Gastrocnemius medialis (tissue), 4 donors: ENCODE measurements around the gene PTMA. TPM values are rescaled to one million over a fixed set of nuclear protein-coding genes. Genes with fewer than 3 reads are reported as not detected.

Experiments used
- ATAC-seq, 2 donors: fragments of 150-250 bp; one replicate each; pipeline ENCODE4 v1.9.1; 2016
- DNase-seq, 2 donors: peaks; one replicate each; pipeline ENCODE4 v3.0.0-alpha.2; 2019
- H3K27ac ChIP-seq, 4 donors: fragments of 200-600 bp; sonication (generic); 1 replicate in 1 of 4; 2 replicates in 3 of 4; pipeline ENCODE4 v1.5.1; 2016 to 2018; ENCODE audit warnings: mild to moderate bottlenecking in 2 of 4, moderate library complexity in 1 of 4
- H3K27me3 ChIP-seq, 3 donors: fragments of 200-600 bp; sonication (generic) in 2 of 3; 1 replicate in 1 of 3; 2 replicates in 2 of 3; pipeline versions ENCODE4 v1.5.1 to v1.6.0; 2016 to 2019; ENCODE audit warnings: mild to moderate bottlenecking in 1 of 3, moderate library complexity in 1 of 3
- H3K36me3 ChIP-seq, 2 donors: fragments of 200-600 bp; sonication (generic) in 1 of 2; one replicate each; pipeline ENCODE4 v1.5.1; 2017 to 2018
- H3K4me1 ChIP-seq, 2 donors: fragments of 200-600 bp; sonication (generic) in 1 of 2; one replicate each; pipeline ENCODE4 v1.5.1; 2016 to 2017; ENCODE audit warnings: mild to moderate bottlenecking in 2 of 2
- H3K4me3 ChIP-seq, 4 donors: fragments of 200-600 bp; sonication (generic) in 3 of 4; 1 replicate in 1 of 4; 2 replicates in 3 of 4; pipeline ENCODE4 v1.5.1; 2016 to 2019; ENCODE audit warnings: mild to moderate bottlenecking in 2 of 4
- H3K9me3 ChIP-seq, 3 donors: fragments of 200-600 bp; sonication (generic) in 2 of 3; 1 replicate in 1 of 3; 2 replicates in 2 of 3; pipeline ENCODE4 v1.5.1; 2016 to 2019
- CTCF ChIP-seq, 5 experiments: fragments of 450-650 bp in 3 of 5; fragments of 200-600 bp in 2 of 5; sonication (generic) in 2 of 5; IDR thresholded peaks in 4 of 5; conservative IDR thresholded peaks in 1 of 5; 1 replicate in 4 of 5; 2 replicates in 1 of 5; pipeline ENCODE4 v1.5.1; 2016 to 2019; ENCODE audit warnings: antibody characterized with exemption in 5 of 5, mild to moderate bottlenecking in 3 of 5, moderate library complexity in 3 of 5
- POLR2A ChIP-seq, 2 donors: fragments of 450-650 bp; IDR thresholded peaks; one replicate each; pipeline ENCODE4 v1.6.1; 2017; ENCODE audit warnings: antibody characterized with exemption in 2 of 2, mild to moderate bottlenecking in 2 of 2, moderate library complexity in 2 of 2
- in situ Hi-C, 4 donors: fragments of 200-750 bp; cut with MboI; loops; one replicate each; pipeline versions ENCODE4 v1.15.0 to v1.8.0; 2017; ENCODE audit warnings: low sequenced_read_pairs in 4 of 4
- intact Hi-C: fragments of 100-400 bp; cut with DNase I; formaldehyde crosslinking; loops from one replicate; pipeline ENCODE4 v1.15.1; 2023; ENCODE audit warnings: low total_unique reads
- total RNA-seq, 4 donors: library from RNA; depleted of rRNA; stranded (reverse); fragments of >200 nt; gene quantifications; one replicate each; pipeline versions ENCODE4 v1.1.0 to v1.2.3, GENCODE V29; 2016

The PTMA gene
- total RNA-seq, 4 donors from 2014 or later: 121 to 177 (median 174) TPM

GRCh38 chr2:231662028-231662810 lies 46.1 kb upstream of the PTMA start:
- H3K27me3 ChIP-seq: no peaks in the 10 kb centered on the region
- H3K4me1 ChIP-seq: peaks cover 15 to 22% of the 10 kb centered on the region in 2 donors
- DNase-seq (peak; percentile 90 to 94), ATAC-seq (peak; percentile 70 to 74)
- H3K9me3 ChIP-seq: no peaks in the 10 kb centered on the region
- TF ChIP-seq CTCF (IDR thresholded peaks at IDR 0.05 in 4 of 5, conservative IDR thresholded peaks at IDR 0.05 in 1 of 5) (peak in 2 of 5 experiments; percentile 42 to 45), POLR2A (IDR thresholded peaks at IDR 0.05) (peak; percentile 48 to 66)
- in situ Hi-C loops (no loop called here), intact Hi-C loops (loop anchor here (1.0 kb wide), 2 partner anchors 19 to 45 kb away; no protein-coding TSS in a partner anchor)
- peak overlapping the region; percentile 86 to 100 (median 98) for H3K27ac ChIP-seq
- peak overlapping the region; percentile 56 to 81 (median 66) for H3K4me3 ChIP-seq
- H3K36me3 ChIP-seq: no peaks in the 10 kb centered on the region

- peaks cover 19 to 27% of the 10 kb centered on the region in 2 donors for H3K4me1 ChIP-seq
- no peaks in the 10 kb centered on the region for H3K36me3 ChIP-seq
- H3K27ac ChIP-seq: peak overlapping the region; percentile 86 to 100 (median 98)
- TF ChIP-seq POLR2A (IDR thresholded peaks at IDR 0.05): no peak
- no peak for TF ChIP-seq CTCF (IDR thresholded peaks at IDR 0.05 in 4 of 5, conservative IDR thresholded peaks at IDR 0.05 in 1 of 5)
- no peaks in the 10 kb centered on the region for H3K27me3 ChIP-seq
- in situ Hi-C loops: no loop called here
- no peak for ATAC-seq
- no peaks in the 10 kb centered on the region for H3K9me3 ChIP-seq
- intact Hi-C loops: loop anchor here (1.0 kb wide), 2 partner anchors 20 to 44 kb away; no protein-coding TSS in a partner anchor
- no peak for DNase-seq
- peak overlapping the region; percentile 56 to 81 (median 66) for H3K4me3 ChIP-seq
Observed at GRCh38 chr2:231662811-231663457, 45.4 kb upstream of the PTMA start.

- intact Hi-C loops: no loop called here
- DNase-seq: no peak
- H3K36me3 ChIP-seq: no peaks in the 10 kb centered on the region
Observed at GRCh38 chr2:231663458-231664212, 44.7 kb upstream of the PTMA start.

More at GRCh38 chr2:231663458-231664212, 44.7 kb upstream of the PTMA start:
- peak overlapping the region; percentile 86 to 100 (median 98) for H3K27ac ChIP-seq
- H3K4me3 ChIP-seq: no peak overlapping the region
- TF ChIP-seq POLR2A (IDR thresholded peaks at IDR 0.05) (no peak), CTCF (IDR thresholded peaks at IDR 0.05 in 4 of 5, conservative IDR thresholded peaks at IDR 0.05 in 1 of 5) (no peak)
- in situ Hi-C loops: no loop called here
- peaks cover 19 to 27% of the 10 kb centered on the region in 2 donors for H3K4me1 ChIP-seq
- no peaks in the 10 kb centered on the region for H3K9me3 ChIP-seq
- H3K27me3 ChIP-seq: no peaks in the 10 kb centered on the region
- ATAC-seq: no peak
